OCI-LY7 (cell line): Measurements from ENCODE around the gene MEAK7. TPM values are rescaled to one million over a fixed set of nuclear protein-coding genes. Genes with fewer than 3 reads are reported as not detected.
A peak's percentile ranks its signal among the peaks of the same experiment; 100 is the strongest.

ENCODE experiments used
- BruUV-seq: library from RNA; stranded (reverse); fragments of 400-500 nt; replicated peaks from 2 replicates; lab custom pipeline; 2021; lab: Mats Ljungman, UMichigan
- CTCF ChIA-PET: fragments of 300-600 bp; sonication (Branson Sonifier 250); formaldehyde crosslinking; loops from one replicate; lab custom pipeline; 2022; ENCODE audit warnings: antibody characterized with exemption; ENCODE audit not compliant: unreplicated experiment; lab: Charles Lee
- POLR2A ChIA-PET: fragments of 300-600 bp; sonication (Branson Sonifier 250); formaldehyde crosslinking; loops from one replicate; lab custom pipeline; 2022; ENCODE audit warnings: antibody characterized with exemption; lab: Charles Lee
- DNase-seq: peaks from one replicate; pipeline ENCODE4 v3.0.0-alpha.2; 2015; ENCODE audit warnings: low spot score
- H2AFZ ChIP-seq: fragments of 200-600 bp; sonication (generic), shearing (Covaris generic); 2 replicates; pipeline ENCODE4 v1.6.1; 2014; ENCODE audit warnings: mild to moderate bottlenecking, antibody characterized with exemption, low read length, moderate library complexity
- H3K27ac ChIP-seq: fragments of 200-600 bp; sonication (generic); 2 replicates; pipeline ENCODE4 v1.5.1; 2014; ENCODE audit warnings: mixed run types, low read depth, mild to moderate bottlenecking, moderate library complexity, low read length, inconsistent platforms; ENCODE audit not compliant: poor library complexity, severe bottlenecking
- H3K36me3 ChIP-seq: fragments of 200-600 bp; sonication (generic); 2 replicates; pipeline ENCODE4 v1.6.1; 2014; ENCODE audit warnings: mild to moderate bottlenecking, antibody characterized with exemption, low read length, moderate library complexity, mixed read lengths; ENCODE audit not compliant: insufficient read depth
- H3K4me1 ChIP-seq: fragments of 200-600 bp; sonication (generic); 2 replicates; pipeline ENCODE4 v1.5.1; 2014; ENCODE audit warnings: mild to moderate bottlenecking, low read length; ENCODE audit not compliant: insufficient read depth, poor library complexity, severe bottlenecking
- H3K4me2 ChIP-seq: fragments of 200-600 bp; sonication (generic); 2 replicates; pipeline ENCODE4 v1.6.1; 2014; ENCODE audit warnings: mild to moderate bottlenecking, low read length
- H3K4me3 ChIP-seq: fragments of 200-600 bp; sonication (generic); 2 replicates; pipeline ENCODE4 v1.5.1; 2014; ENCODE audit warnings: mild to moderate bottlenecking, low read depth, low read length; ENCODE audit not compliant: poor library complexity, severe bottlenecking
- H3K79me2 ChIP-seq: fragments of 200-600 bp; sonication (generic); 2 replicates; pipeline ENCODE4 v1.6.1; 2016; ENCODE audit warnings: low read depth, mild to moderate bottlenecking, low read length, moderate library complexity, mixed read lengths; ENCODE audit not compliant: insufficient read depth
- H3K9me2 ChIP-seq: fragments of 200-600 bp; sonication (generic); 2 replicates; pipeline ENCODE4 v1.6.1; 2016; ENCODE audit warnings: mild to moderate bottlenecking, low read length, mixed read lengths; ENCODE audit not compliant: insufficient read depth
- H3K9me3 ChIP-seq: fragments of 200-600 bp; sonication (generic); 2 replicates; pipeline ENCODE4 v1.6.1; 2014; ENCODE audit warnings: mild to moderate bottlenecking, mixed run types, low read length, mixed read lengths
- H4K20me1 ChIP-seq: fragments of 200-600 bp; sonication (generic); 2 replicates; pipeline ENCODE4 v1.6.1; 2014; ENCODE audit warnings: mild to moderate bottlenecking, antibody characterized with exemption, low read length, moderate library complexity, mixed read lengths; ENCODE audit not compliant: insufficient read depth
- EZH2phosphoT487 ChIP-seq: fragments of 200-600 bp; sonication (generic); IDR thresholded peaks from 2 replicates; pipeline ENCODE4 v1.6.1; 2018; ENCODE audit warnings: low read depth, borderline replicate concordance, mild to moderate bottlenecking, mixed run types, antibody characterized with exemption, low read length, moderate library complexity, mixed read lengths
- intact Hi-C: fragments of 100-400 bp; cut with micrococcal nuclease; formaldehyde crosslinking; loops from one replicate; pipeline ENCODE4 v1.10.0; 2022; ENCODE audit not compliant: unreplicated experiment
- total RNA-seq, 2 experiments: library from RNA; depleted of rRNA in 1 of 2; stranded (reverse); fragments of >200 nt in 1 of 2; shearing (Covaris generic) in 1 of 2; gene quantifications; 2 replicates each; pipeline ENCODE4 v1.2.3, GENCODE V29; 2014 to 2022
- TF ChIP-seq, protein P1 (sequence below): fragments of 200-600 bp; sonication (generic); conservative IDR thresholded peaks from 2 replicates; pipeline ENCODE4 v1.5.1; 2014; ENCODE audit warnings: mild to moderate bottlenecking, antibody characterized with exemption, low read length, moderate library complexity, mixed read lengths

MEAK7 gene
- total RNA-seq, 2 experiments from 2014 or later, result 12.0 to 20.5 TPM

DNA sequence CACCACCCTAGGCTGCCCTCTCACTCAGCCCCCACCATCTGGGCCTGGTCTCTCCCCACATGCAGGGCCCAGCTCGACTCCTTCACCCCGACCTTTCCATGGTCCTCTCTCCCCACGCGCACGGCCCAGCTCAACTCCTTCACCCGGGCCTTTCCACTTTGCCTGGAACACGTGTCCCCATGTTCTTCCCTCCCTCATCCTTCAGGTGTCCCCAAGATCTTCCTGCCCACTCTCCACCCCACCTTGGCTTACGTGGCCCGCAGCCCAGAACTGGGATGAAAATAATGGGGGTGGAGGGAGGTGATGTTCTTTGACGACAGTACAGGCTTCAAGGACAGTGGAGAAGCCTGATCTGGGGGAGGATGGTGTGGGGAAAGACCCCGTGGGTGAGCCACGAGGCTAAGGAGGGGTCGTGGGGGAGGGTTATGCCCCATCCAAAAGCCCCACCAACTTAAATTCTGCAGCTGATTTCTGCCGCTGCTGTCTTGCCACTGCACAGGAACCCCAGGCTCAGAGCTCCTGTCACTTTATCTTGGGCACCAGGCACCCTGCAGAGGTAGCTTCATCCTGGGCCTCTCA, 9.9 kb upstream of the MEAK7 start:
- CTCF ChIA-PET, result interaction anchor here (1.1 to 1.3 kb wide), 2 partner anchors 107 to 108 kb away, joined by 3 to 4 read pairs; no protein-coding TSS in a partner anchor
- Histone ChIP-seq H3K9me3 (no peaks in the 10 kb centered on the region), H3K36me3 (no peaks in the 10 kb centered on the region), H3K27ac (peak overlapping the region; percentile 44), H3K4me1 (peaks cover 29% of the 10 kb centered on the region), H3K4me3 (no peak overlapping the region), H3K4me2 (peak overlapping the region; percentile 50), H2AFZ (peak overlapping the region; percentile 56), H3K9me2 (no peaks in the 10 kb centered on the region), H3K79me2 (no peaks in the 10 kb centered on the region), H4K20me1 (no peaks in the 10 kb centered on the region)
- POLR2A ChIA-PET, result interaction anchor here (0.6 to 2.4 kb wide), 7 partner anchors 24 to 432 kb away, joined by 3 to 8 read pairs (median 4); no protein-coding TSS in a partner anchor
- TF ChIP-seq EZH2phosphoT487, result no peak
- TF ChIP-seq, protein P1, sequence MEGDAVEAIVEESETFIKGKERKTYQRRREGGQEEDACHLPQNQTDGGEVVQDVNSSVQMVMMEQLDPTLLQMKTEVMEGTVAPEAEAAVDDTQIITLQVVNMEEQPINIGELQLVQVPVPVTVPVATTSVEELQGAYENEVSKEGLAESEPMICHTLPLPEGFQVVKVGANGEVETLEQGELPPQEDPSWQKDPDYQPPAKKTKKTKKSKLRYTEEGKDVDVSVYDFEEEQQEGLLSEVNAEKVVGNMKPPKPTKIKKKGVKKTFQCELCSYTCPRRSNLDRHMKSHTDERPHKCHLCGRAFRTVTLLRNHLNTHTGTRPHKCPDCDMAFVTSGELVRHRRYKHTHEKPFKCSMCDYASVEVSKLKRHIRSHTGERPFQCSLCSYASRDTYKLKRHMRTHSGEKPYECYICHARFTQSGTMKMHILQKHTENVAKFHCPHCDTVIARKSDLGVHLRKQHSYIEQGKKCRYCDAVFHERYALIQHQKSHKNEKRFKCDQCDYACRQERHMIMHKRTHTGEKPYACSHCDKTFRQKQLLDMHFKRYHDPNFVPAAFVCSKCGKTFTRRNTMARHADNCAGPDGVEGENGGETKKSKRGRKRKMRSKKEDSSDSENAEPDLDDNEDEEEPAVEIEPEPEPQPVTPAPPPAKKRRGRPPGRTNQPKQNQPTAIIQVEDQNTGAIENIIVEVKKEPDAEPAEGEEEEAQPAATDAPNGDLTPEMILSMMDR, result no peak
- intact Hi-C loops, result no loop called here
- DNase-seq, result no peak
- BruUV-seq, result no TSS peak

DNA sequence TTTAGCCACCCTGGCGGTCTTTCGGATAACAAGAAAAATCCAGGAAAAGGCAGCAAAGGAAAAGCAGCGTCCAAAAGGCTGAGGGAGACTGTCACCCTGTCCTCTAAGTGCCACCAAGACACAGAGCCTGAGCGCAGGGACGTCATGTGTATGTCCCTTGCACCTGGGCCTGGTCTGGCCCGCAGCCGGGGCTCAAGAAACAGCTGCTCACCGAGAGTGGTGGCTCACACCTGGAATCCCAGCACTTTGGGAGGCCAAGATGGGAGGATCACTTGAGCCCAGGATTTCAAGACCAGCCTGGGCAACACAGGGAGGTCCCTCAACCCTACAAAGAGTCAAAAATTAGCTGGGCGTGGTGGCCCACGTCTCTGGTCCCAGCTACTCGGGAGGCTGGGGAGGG, 9.2 kb upstream of the MEAK7 start:
- no peak for DNase-seq
- H3K9me3 ChIP-seq, result no peaks in the 10 kb centered on the region
- no peaks in the 10 kb centered on the region for H3K9me2 ChIP-seq
- TF ChIP-seq, protein P1, result no peak
- TF ChIP-seq EZH2phosphoT487, result no peak
- intact Hi-C loops, result no loop called here
- H3K4me3 ChIP-seq, result no peak overlapping the region
- CTCF ChIA-PET, result interaction anchor here (0.6 to 1.3 kb wide), 3 partner anchors 107 to 246 kb away, joined by 3 to 4 read pairs (median 3); no protein-coding TSS in a partner anchor
- no peak overlapping the region for H2AFZ ChIP-seq
- H3K36me3 ChIP-seq, result no peaks in the 10 kb centered on the region
- BruUV-seq, result no TSS peak
- no peaks in the 10 kb centered on the region for H4K20me1 ChIP-seq
- peaks cover 36% of the 10 kb centered on the region for H3K4me1 ChIP-seq
- H3K79me2 ChIP-seq, result no peaks in the 10 kb centered on the region
- POLR2A ChIA-PET, result interaction anchor here (0.6 to 2.4 kb wide), 7 partner anchors 26 to 106 kb away, joined by 3 to 8 read pairs (median 3); no protein-coding TSS in a partner anchor
- no peak overlapping the region for H3K4me2 ChIP-seq
- H3K27ac ChIP-seq, result no peak overlapping the region

DNA sequence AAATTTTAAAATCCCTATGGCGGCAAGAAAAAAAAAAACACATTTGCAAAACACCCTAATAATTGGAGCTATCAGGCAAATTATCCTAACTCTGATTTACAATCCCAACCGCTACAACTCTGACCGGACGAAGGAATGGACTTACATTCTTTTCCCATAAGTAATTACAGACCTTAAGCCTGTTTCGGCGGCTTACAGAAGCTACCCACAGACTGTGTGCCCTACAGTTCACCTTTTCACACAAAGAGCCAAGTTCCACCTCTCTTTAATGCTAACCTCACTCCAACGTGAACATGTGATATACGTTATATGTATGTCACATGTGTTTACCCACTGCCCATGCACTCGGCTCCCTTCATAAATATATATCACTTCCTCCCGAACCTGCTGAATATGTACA, 8.7 kb upstream of the MEAK7 start:
- H3K27ac ChIP-seq, result no peak overlapping the region
- H2AFZ ChIP-seq, result no peak overlapping the region
- H4K20me1 ChIP-seq, result no peaks in the 10 kb centered on the region
- H3K36me3 ChIP-seq, result no peaks in the 10 kb centered on the region
- TF ChIP-seq, protein P1, result no peak
- no peak for TF ChIP-seq EZH2phosphoT487
- POLR2A ChIA-PET, result interaction anchor here (0.9 to 2.4 kb wide), 4 partner anchors 79 to 109 kb away, joined by 3 to 8 read pairs (median 3); no protein-coding TSS in a partner anchor
- no TSS peak for BruUV-seq
- H3K4me1 ChIP-seq, result peaks cover 41% of the 10 kb centered on the region
- H3K9me3 ChIP-seq, result no peaks in the 10 kb centered on the region
- H3K4me2 ChIP-seq, result no peak overlapping the region
- H3K4me3 ChIP-seq, result no peak overlapping the region
- intact Hi-C loops, result no loop called here
- CTCF ChIA-PET, result interaction anchor here (0.6 kb wide), 1 partner anchor 247 kb away, joined by 3 read pairs; no protein-coding TSS in a partner anchor
- DNase-seq, result no peak
- H3K9me2 ChIP-seq, result no peaks in the 10 kb centered on the region
- H3K79me2 ChIP-seq, result no peaks in the 10 kb centered on the region
